Measurements from ENCODE around the gene NUMBL. TPM values are rescaled to one million over a fixed set of nuclear protein-coding genes. Genes with fewer than 3 reads are reported as not detected.

The NUMBL gene
- 10 to 100 TPM in 1 of 2 donors, 1 to 10 TPM in 1; 9.1 to 73.5 TPM for total RNA-seq

GRCh38 chr19:40690050-40690692 is at the start of gene NUMBL:
Gene NUMBL, minus strand, starts transcription at chr19:40690651. Its CDS starts 168 bp downstream, at chr19:40690483.
- no peaks in the 10 kb centered on the region for H3K36me3 ChIP-seq (replicated peaks in 1 of 2; ENCODE audit: insufficient read depth in 1 of 2, low read depth in 2 of 2)
- peaks cover 19% of the 10 kb centered on the region for H3K4me1 ChIP-seq
- intact Hi-C loops (cut with DNase I): no loop called here
- H3K27ac ChIP-seq: peak within 1 kb of the TSS; percentile 59 to 87 (median 80)
- DNase-seq (no peak), ATAC-seq (no peak)
- 3 to 16% methylated on average over 8 to 46 of the region's 50 CpGs for WGBS, 2 donors
- H3K4me3 ChIP-seq: peak within 1 kb of the TSS; percentile 18 to 29
- no peaks in the 10 kb centered on the region for H3K27me3 ChIP-seq
- TF ChIP-seq, protein P1, sequence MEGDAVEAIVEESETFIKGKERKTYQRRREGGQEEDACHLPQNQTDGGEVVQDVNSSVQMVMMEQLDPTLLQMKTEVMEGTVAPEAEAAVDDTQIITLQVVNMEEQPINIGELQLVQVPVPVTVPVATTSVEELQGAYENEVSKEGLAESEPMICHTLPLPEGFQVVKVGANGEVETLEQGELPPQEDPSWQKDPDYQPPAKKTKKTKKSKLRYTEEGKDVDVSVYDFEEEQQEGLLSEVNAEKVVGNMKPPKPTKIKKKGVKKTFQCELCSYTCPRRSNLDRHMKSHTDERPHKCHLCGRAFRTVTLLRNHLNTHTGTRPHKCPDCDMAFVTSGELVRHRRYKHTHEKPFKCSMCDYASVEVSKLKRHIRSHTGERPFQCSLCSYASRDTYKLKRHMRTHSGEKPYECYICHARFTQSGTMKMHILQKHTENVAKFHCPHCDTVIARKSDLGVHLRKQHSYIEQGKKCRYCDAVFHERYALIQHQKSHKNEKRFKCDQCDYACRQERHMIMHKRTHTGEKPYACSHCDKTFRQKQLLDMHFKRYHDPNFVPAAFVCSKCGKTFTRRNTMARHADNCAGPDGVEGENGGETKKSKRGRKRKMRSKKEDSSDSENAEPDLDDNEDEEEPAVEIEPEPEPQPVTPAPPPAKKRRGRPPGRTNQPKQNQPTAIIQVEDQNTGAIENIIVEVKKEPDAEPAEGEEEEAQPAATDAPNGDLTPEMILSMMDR (IDR thresholded peaks at IDR 0.05): no peak
- TF ChIP-seq POLR2A (IDR thresholded peaks at IDR 0.05): no peak
- H3K9me3 ChIP-seq: no peaks in the 10 kb centered on the region

DNA sequence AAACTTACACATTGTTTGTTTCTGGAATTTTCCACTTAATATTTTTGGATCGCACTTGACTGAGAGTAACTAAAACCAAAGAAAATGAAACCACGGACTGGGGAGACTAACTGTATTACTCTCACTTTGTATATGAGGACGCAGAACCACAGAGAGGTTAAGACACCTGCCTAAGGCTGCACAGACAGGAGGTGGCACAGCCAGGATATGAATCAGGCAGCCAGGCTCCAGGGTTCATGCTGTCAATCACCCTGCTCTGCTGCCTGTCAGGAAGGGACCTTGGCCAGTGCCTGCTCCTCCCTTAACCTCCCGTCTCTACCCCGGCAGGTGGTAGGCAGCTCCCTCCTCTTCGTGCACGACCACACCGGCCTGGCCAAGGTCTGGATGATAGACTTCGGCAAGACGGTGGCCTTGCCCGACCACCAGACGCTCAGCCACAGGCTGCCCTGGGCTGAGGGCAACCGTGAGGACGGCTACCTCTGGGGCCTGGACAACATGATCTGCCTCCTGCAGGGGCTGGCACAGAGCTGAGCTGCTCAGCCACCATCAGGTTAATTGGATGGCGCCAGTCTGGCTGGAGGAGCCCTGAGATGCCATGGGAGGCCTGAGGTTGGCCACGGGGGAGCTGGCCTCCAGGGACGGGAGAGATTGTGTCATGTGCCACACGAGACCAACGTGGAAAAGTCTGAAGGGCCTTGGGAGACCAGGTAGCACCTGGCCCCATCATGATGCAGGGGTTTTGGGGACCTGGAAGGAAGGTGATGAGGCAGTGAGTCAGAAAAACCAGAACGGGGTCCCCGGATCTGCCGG is 48.8 kb upstream of the NUMBL start:
- H3K36me3 ChIP-seq (replicated peaks in 1 of 2; ENCODE audit: insufficient read depth in 1 of 2, low read depth in 2 of 2): peaks cover 0 to 25% of the 10 kb centered on the region in 2 donors
- DNase-seq (no peak), ATAC-seq (no peak)
- H3K4me1 ChIP-seq: no peaks in the 10 kb centered on the region
- no peak overlapping the region for H3K4me3 ChIP-seq
- H3K9me3 ChIP-seq: no peaks in the 10 kb centered on the region
- TF ChIP-seq POLR2A (IDR thresholded peaks at IDR 0.05): no peak
- TF ChIP-seq, protein P1 (IDR thresholded peaks at IDR 0.05): no peak
- H3K27ac ChIP-seq: no peak overlapping the region
- H3K27me3 ChIP-seq: no peaks in the 10 kb centered on the region
- intact Hi-C loops (cut with DNase I): no loop called here
- 87 to 94% methylated on average over 12 to 20 of the region's 22 CpGs for WGBS, 2 donors

DNA sequence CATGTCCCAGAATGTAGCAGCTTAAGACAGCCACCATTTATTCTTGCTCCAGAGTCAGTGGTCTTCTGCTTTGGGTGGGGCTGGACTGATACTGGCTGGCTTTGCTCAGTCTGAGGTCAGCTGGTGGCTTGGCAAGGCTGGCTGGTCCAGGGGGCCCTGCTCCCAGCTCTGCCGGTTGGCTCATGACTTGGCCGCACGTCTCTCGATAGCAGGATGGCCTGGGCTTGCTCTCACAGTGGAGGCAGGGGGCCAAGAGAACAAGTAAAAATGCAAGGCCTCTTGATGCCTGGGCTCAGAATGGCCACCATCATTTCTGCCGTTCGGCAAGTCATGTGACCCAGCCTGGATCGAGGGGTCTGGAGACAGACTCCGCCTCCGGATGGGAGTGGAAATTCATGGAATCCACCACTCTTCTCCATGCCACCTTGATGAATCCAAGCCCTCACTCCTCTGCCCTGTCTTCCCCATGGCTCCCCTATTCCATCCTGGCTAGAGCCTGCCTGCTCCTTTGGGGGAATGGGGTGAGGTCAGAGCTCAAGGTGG is 46.7 kb upstream of the NUMBL start:
- ATAC-seq (no peak), DNase-seq (no peak)
- peaks cover 9 to 32% of the 10 kb centered on the region in 2 donors for H3K36me3 ChIP-seq (replicated peaks in 1 of 2; ENCODE audit: insufficient read depth in 1 of 2, low read depth in 2 of 2)
- WGBS, 2 donors: 95 to 97% methylated on average over 6 to 7 of the region's 9 CpGs
- H3K4me3 ChIP-seq: no peak overlapping the region
- intact Hi-C loops (cut with DNase I): no loop called here
- TF ChIP-seq POLR2A (IDR thresholded peaks at IDR 0.05): no peak
- TF ChIP-seq, protein P1 (IDR thresholded peaks at IDR 0.05): no peak
- H3K27ac ChIP-seq: no peak overlapping the region
- H3K27me3 ChIP-seq: no peaks in the 10 kb centered on the region
- H3K9me3 ChIP-seq: no peaks in the 10 kb centered on the region
- H3K4me1 ChIP-seq: no peaks in the 10 kb centered on the region

DNA sequence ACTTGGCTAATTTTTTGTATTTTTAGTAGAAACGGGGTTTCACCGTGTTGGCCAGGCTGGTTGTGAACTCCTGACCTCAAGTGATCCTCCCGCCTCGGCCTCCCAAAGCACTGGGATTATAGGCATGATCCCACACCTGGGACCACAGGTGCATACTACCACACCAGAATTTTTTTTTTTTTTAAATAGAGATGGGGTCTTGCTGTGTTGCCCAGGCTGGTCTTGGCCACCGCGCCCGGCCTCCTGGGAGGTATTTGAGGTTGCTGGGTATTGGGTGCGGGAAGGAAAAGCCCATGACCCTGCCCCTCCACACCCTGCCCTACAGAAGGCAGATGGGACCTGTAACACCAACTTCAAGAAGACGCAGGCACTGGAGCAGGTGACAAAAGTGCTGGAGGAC is 46.2 kb upstream of the NUMBL start:
- no peak for ATAC-seq
- TF ChIP-seq, protein P1 (IDR thresholded peaks at IDR 0.05): no peak
- TF ChIP-seq POLR2A (IDR thresholded peaks at IDR 0.05): no peak
- 86 to 92% methylated on average over 7 to 9 of the region's 9 CpGs for WGBS, 2 donors
- Histone ChIP-seq H3K4me3 (no peak overlapping the region), H3K27ac (no peak overlapping the region), H3K4me1 (no peaks in the 10 kb centered on the region), H3K27me3 (no peaks in the 10 kb centered on the region), H3K36me3 (replicated peaks in 1 of 2; ENCODE audit: insufficient read depth in 1 of 2, low read depth in 2 of 2) (peaks cover 9 to 32% of the 10 kb centered on the region in 2 donors), H3K9me3 (no peaks in the 10 kb centered on the region)
- intact Hi-C loops (cut with DNase I): no loop called here
- DNase-seq: no peak

Data from body of pancreas (tissue), 4 donors.